Measurements from ENCODE around the gene CFAP45. TPM values are rescaled to one million over a fixed set of nuclear protein-coding genes. Genes with fewer than 3 reads are reported as not detected.

Gene CFAP45
- total and polyA plus RNA-seq, 2 donors (not counting 1 experiment from before 2014, with no cell fraction given) = 1.3 to 2.4 TPM

DNA sequence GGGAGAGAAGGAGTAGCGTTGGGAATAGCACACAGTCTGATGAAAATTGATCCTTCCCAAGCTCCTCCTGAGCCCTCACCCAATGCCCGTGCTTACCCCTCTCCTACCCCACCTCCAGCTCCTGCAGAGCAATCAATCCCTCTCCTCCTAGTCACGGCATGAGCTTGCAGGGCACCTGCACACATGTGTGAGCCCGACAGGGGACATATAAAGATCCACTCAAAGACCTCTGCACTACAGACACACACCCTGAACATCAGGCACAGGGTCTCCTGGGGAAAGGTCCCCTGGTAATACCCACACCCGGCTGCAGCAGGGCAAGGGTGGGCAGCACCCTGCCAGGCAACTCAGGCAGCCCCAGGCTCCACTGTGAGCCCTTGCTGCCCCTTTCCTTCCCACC lies 37.9 kb downstream of the CFAP45 start:
- 56% methylated on average over 4 of the region's 5 CpGs for WGBS (ENCODE audit: insufficient coverage)
- TF ChIP-seq, protein P1, sequence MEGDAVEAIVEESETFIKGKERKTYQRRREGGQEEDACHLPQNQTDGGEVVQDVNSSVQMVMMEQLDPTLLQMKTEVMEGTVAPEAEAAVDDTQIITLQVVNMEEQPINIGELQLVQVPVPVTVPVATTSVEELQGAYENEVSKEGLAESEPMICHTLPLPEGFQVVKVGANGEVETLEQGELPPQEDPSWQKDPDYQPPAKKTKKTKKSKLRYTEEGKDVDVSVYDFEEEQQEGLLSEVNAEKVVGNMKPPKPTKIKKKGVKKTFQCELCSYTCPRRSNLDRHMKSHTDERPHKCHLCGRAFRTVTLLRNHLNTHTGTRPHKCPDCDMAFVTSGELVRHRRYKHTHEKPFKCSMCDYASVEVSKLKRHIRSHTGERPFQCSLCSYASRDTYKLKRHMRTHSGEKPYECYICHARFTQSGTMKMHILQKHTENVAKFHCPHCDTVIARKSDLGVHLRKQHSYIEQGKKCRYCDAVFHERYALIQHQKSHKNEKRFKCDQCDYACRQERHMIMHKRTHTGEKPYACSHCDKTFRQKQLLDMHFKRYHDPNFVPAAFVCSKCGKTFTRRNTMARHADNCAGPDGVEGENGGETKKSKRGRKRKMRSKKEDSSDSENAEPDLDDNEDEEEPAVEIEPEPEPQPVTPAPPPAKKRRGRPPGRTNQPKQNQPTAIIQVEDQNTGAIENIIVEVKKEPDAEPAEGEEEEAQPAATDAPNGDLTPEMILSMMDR (IDR thresholded peaks at IDR 0.05) = no peak
- no peak overlapping the region for H3K4me2 ChIP-seq (replicated peaks; ENCODE audit: low read depth, low read length, poor library complexity, severe bottlenecking)
- H3K4me3 ChIP-seq (ENCODE audit: control extremely low read depth in 1 of 5, extremely low read depth in 1 of 5, insufficient read depth in 1 of 5, low read depth in 2 of 5, low read length in 4 of 5) = no peak overlapping the region
- H3K27ac ChIP-seq (ENCODE audit: low read length in 2 of 2) = no peak overlapping the region
- H3K27me3 ChIP-seq (replicated peaks in 1 of 4; ENCODE audit: control extremely low read depth in 1 of 4, control insufficient read depth in 3 of 4, insufficient read depth in 4 of 4, low read length in 3 of 4) = peaks cover 0 to 5% (median 0%) of the 10 kb centered on the region in 4 experiments
- DNase-seq (no peak), ATAC-seq (ENCODE audit: low read depth) (no peak)
- H3K4me1 ChIP-seq (ENCODE audit: control insufficient read depth in 2 of 2, insufficient read depth in 2 of 2, low read length in 2 of 2) = no peaks in the 10 kb centered on the region
- no peaks in the 10 kb centered on the region for H3K79me2 ChIP-seq (ENCODE audit: control insufficient read depth, insufficient read depth, low read length)
- no peaks in the 10 kb centered on the region for H3K4me1 Mint-ChIP-seq
- H3K9me3 Mint-ChIP-seq (ENCODE audit: insufficient read depth) = no peaks in the 10 kb centered on the region
- no peak overlapping the region for H2AFZ ChIP-seq (ENCODE audit: insufficient read depth, low read depth, low read length, poor library complexity, severe bottlenecking)
- H3K9me3 ChIP-seq (ENCODE audit: control extremely low read depth in 1 of 3, control insufficient read depth in 2 of 3, insufficient read depth in 1 of 3, low read length in 2 of 3) = no peaks in the 10 kb centered on the region
- no peak overlapping the region for H3K9ac ChIP-seq (ENCODE audit: low read length)
- POLR2A ChIA-PET = no interaction called here
- H3K27me3 Mint-ChIP-seq = peaks cover 21% of the 10 kb centered on the region
- H4K20me1 ChIP-seq (ENCODE audit: control insufficient read depth, insufficient read depth, low read length, poor library complexity, severe bottlenecking) = no peaks in the 10 kb centered on the region
- intact Hi-C loops (cut with micrococcal nuclease) = no loop called here
- no peaks in the 10 kb centered on the region for H3K36me3 ChIP-seq (replicated peaks in 1 of 2; ENCODE audit: control extremely low read depth in 1 of 2, control insufficient read depth in 1 of 2, extremely low read depth in 1 of 2, insufficient read depth in 2 of 2, low read length in 1 of 2)
- H3K27ac Mint-ChIP-seq = no peak overlapping the region
- H3K4me3 Mint-ChIP-seq = no peak overlapping the region
- CTCF ChIA-PET = no interaction called here

- Histone ChIP-seq H3K36me3 (replicated peaks in 1 of 2; ENCODE audit: control extremely low read depth in 1 of 2, control insufficient read depth in 1 of 2, extremely low read depth in 1 of 2, insufficient read depth in 2 of 2, low read length in 1 of 2) (no peaks in the 10 kb centered on the region), H4K20me1 (ENCODE audit: control insufficient read depth, insufficient read depth, low read length, poor library complexity, severe bottlenecking) (no peaks in the 10 kb centered on the region), H3K27ac (ENCODE audit: low read length in 2 of 2) (no peak overlapping the region), H3K4me3 (ENCODE audit: control extremely low read depth in 1 of 5, extremely low read depth in 1 of 5, insufficient read depth in 1 of 5, low read depth in 2 of 5, low read length in 4 of 5) (no peak overlapping the region), H3K79me2 (ENCODE audit: control insufficient read depth, insufficient read depth, low read length) (no peaks in the 10 kb centered on the region), H2AFZ (ENCODE audit: insufficient read depth, low read depth, low read length, poor library complexity, severe bottlenecking) (no peak overlapping the region), H3K4me1 (ENCODE audit: control insufficient read depth in 2 of 2, insufficient read depth in 2 of 2, low read length in 2 of 2) (no peaks in the 10 kb centered on the region), H3K9me3 (ENCODE audit: control extremely low read depth in 1 of 3, control insufficient read depth in 2 of 3, insufficient read depth in 1 of 3, low read length in 2 of 3) (no peaks in the 10 kb centered on the region), H3K27me3 (replicated peaks in 1 of 4; ENCODE audit: control extremely low read depth in 1 of 4, control insufficient read depth in 3 of 4, insufficient read depth in 4 of 4, low read length in 3 of 4) (peaks cover 0 to 5% (median 0%) of the 10 kb centered on the region in 4 experiments), H3K4me2 (replicated peaks; ENCODE audit: low read depth, low read length, poor library complexity, severe bottlenecking) (no peak overlapping the region), H3K9ac (ENCODE audit: low read length) (no peak overlapping the region)
- 93% methylated on average over 7 of the region's 8 CpGs for WGBS (ENCODE audit: insufficient coverage)
- intact Hi-C loops (cut with micrococcal nuclease) = no loop called here
- ChIA-PET POLR2A (no interaction called here), CTCF (interaction anchor here (1.4 kb wide), 1 partner anchor 29 kb away, joined by 5 read pairs; no protein-coding TSS in a partner anchor)
- H3K27ac Mint-ChIP-seq = no peak overlapping the region
- no peak for DNase-seq
- H3K4me1 Mint-ChIP-seq = no peaks in the 10 kb centered on the region
- H3K27me3 Mint-ChIP-seq = peaks cover 17% of the 10 kb centered on the region
- H3K9me3 Mint-ChIP-seq (ENCODE audit: insufficient read depth) = no peaks in the 10 kb centered on the region
- TF ChIP-seq, protein P1 (IDR thresholded peaks at IDR 0.05) = no peak
- no peak for TF ChIP-seq EZH2 (IDR thresholded peaks at IDR 0.05; ENCODE audit: borderline replicate concordance, insufficient read depth, low read depth, low read length, poor library complexity, severe bottlenecking)
- no peak overlapping the region for H3K4me3 Mint-ChIP-seq
- no peak for ATAC-seq (ENCODE audit: low read depth)
These were observed 38.7 kb downstream of the CFAP45 start for GRCh38 chr1:159861218-159861617.
